ENCODE measurements around the gene PRKN. TPM values are rescaled to one million over a fixed set of nuclear protein-coding genes. Genes with fewer than 3 reads are reported as not detected.

PRKN gene
- total RNA-seq, 4 donors from 2014 or later, result 8.4 to 44.8 (median 12.6) TPM

DNA sequence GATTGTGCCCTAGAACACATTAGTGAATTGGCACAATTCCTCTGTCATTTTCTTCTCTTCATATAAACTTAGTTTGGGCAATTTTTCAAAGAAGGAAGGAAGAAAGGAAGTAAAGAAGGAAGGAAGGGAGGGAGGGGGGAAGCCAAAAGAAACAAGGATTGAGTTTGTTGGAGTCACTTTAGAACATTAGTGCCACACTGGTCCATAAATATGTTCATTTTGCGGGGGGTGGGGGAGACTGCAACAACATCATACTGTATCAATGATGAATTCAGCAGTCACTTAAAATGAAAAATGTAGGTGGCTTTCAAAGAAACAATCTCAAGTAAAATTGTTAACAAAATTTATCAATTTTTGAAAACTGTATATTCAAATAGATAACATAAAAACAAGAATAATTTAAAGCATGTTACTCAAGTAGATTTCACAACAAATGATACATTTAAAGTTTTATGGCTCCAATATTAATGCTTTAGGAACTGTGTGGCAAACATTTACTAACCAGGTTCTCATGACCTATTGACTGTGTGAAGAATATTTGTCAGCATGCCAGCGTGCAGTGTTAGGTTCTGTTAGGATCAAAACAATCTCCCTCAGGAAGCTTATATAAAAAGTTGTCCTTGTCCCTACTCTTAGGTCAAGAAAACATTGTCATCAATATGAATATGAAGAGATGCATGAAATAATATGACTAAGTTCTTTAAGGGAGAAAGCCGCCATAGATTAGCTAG is 1245.6 kb downstream of the PRKN start:
- ATAC-seq (ENCODE audit: low FRiP score) (no peak), DNase-seq (ENCODE audit: low spot score) (no peak)
- TF ChIP-seq, protein P1, sequence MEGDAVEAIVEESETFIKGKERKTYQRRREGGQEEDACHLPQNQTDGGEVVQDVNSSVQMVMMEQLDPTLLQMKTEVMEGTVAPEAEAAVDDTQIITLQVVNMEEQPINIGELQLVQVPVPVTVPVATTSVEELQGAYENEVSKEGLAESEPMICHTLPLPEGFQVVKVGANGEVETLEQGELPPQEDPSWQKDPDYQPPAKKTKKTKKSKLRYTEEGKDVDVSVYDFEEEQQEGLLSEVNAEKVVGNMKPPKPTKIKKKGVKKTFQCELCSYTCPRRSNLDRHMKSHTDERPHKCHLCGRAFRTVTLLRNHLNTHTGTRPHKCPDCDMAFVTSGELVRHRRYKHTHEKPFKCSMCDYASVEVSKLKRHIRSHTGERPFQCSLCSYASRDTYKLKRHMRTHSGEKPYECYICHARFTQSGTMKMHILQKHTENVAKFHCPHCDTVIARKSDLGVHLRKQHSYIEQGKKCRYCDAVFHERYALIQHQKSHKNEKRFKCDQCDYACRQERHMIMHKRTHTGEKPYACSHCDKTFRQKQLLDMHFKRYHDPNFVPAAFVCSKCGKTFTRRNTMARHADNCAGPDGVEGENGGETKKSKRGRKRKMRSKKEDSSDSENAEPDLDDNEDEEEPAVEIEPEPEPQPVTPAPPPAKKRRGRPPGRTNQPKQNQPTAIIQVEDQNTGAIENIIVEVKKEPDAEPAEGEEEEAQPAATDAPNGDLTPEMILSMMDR (IDR thresholded peaks at IDR 0.05), result no peak

DNA sequence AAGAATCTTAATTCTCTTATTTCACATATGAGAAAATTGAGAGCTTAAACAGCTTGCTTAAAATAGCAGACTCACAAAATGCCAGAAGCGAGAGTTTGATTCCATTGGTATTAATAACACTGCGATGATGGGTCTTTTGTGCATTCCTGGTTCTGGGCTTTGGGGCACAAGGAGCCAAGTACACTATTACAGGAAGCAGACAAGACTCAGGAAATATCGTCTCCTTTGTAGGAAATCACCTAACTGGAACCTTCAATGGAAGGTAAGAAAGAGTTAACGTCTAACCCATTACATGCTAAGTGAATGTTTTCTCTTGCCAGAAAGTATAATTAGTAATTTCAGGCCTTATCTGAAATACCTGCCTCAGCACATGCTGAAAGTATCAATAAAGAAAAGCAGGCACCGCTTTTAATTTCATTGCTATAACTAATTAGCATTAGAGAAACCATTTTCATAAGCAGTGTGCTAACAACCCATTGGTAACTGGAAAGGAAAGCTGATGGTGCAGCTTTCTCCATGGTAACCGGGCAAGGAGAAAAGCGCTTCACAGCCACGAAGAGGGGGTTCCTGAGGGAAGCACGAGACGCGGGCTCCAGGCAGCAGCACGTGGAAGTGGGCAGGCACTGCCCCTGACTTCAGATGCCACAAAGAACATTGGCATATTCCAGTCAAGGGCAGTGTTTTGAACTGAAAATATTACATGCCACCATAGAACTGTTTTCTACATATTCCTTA is 1247.0 kb downstream of the PRKN start:
- no peak for ATAC-seq (ENCODE audit: low FRiP score)
- DNase-seq (ENCODE audit: low spot score), result no peak
- TF ChIP-seq, protein P1 (IDR thresholded peaks at IDR 0.05), result no peak

- ATAC-seq (ENCODE audit: low FRiP score), result no peak
- no peak for DNase-seq (ENCODE audit: low spot score)
- TF ChIP-seq, protein P1 (IDR thresholded peaks at IDR 0.05), result no peak
Observed at GRCh38 chr6:161479376-161479775, 1248.2 kb downstream of the PRKN start.

GRCh38 chr6:161477876-161478425 is 1249.6 kb downstream of the PRKN start:
- ATAC-seq (ENCODE audit: low FRiP score) (no peak), DNase-seq (ENCODE audit: low spot score) (no peak)
- TF ChIP-seq, protein P1 (IDR thresholded peaks at IDR 0.05), result no peak

GRCh38 chr6:161476711-161477110 is 1250.9 kb downstream of the PRKN start:
- TF ChIP-seq, protein P1 (IDR thresholded peaks at IDR 0.05), result no peak
- DNase-seq (ENCODE audit: low spot score), result no peak
- no peak for ATAC-seq (ENCODE audit: low FRiP score)

GRCh38 chr6:161465403-161465802 is 1262.2 kb downstream of the PRKN start:
- DNase-seq (ENCODE audit: low spot score) (no peak), ATAC-seq (ENCODE audit: low FRiP score) (no peak)
- TF ChIP-seq, protein P1 (IDR thresholded peaks at IDR 0.05), result no peak

Data from omental fat pad (tissue), 4 donors.